Umbilical cord (tissue), 2 donors: Measurements from ENCODE around the gene THYN1. TPM values are rescaled to one million over a fixed set of nuclear protein-coding genes. Genes with fewer than 3 reads are reported as not detected.
"Not testable (repeated sequence)": the region's sequence is repeated elsewhere in the genome, so short reads cannot be mapped to it uniquely, and the experiment has no call there.

Experiments used
- DNase-seq: peaks from one replicate; pipeline ENCODE4 v3.0.0-alpha.2; 2015; ENCODE audit warnings: low spot score
- total RNA-seq: library from RNA; depleted of rRNA; stranded (reverse); fragments of >200 nt; gene quantifications from one replicate; pipeline ENCODE4 v1.2.3, GENCODE V29; 2014; ENCODE audit warnings: low replicate concordance; ENCODE audit not compliant: insufficient read depth

THYN1 gene
- total RNA-seq, 1 donor from 2014 or later: 40.2 TPM

- peak; percentile 11 for DNase-seq
These were observed 22.6 kb upstream of the THYN1 start, which contains the start of gene GLB1L3 for GRCh38 chr11:134275534-134276395. Gene GLB1L3, plus strand, starts transcription at chr11:134276379. Its CDS starts 362 bp downstream, at chr11:134276741.

GRCh38 chr11:134275188-134275533, 22.0 kb upstream of the THYN1 start:
- no peak for DNase-seq

GRCh38 chr11:134273317-134273712, 20.2 kb upstream of the THYN1 start:
- no peak for DNase-seq

GRCh38 chr11:134272381-134273316, 19.5 kb upstream of the THYN1 start:
- peak; percentile 83 for DNase-seq

GRCh38 chr11:134271978-134272377, 18.8 kb upstream of the THYN1 start:
- DNase-seq: no peak

- DNase-seq: no peak
These were observed 17.1 kb upstream of the THYN1 start for GRCh38 chr11:134270250-134270714.

GRCh38 chr11:134267966-134268365, 14.8 kb upstream of the THYN1 start:
- no peak for DNase-seq

GRCh38 chr11:134267461-134267860, 14.3 kb upstream of the THYN1 start:
- DNase-seq: no peak

GRCh38 chr11:134266841-134267251, 13.7 kb upstream of the THYN1 start:
- DNase-seq: peak; percentile 63

GRCh38 chr11:134266440-134266839, 13.3 kb upstream of the THYN1 start:
- DNase-seq: no peak

- DNase-seq: no peak
These were observed 12.0 kb upstream of the THYN1 start for GRCh38 chr11:134264966-134265764.

GRCh38 chr11:134261626-134262488, 8.7 kb upstream of the THYN1 start:
- no peak for DNase-seq

GRCh38 chr11:134260983-134261382, 7.8 kb upstream of the THYN1 start:
- DNase-seq: no peak

GRCh38 chr11:134260503-134260902, 7.4 kb upstream of the THYN1 start:
- no peak for DNase-seq

GRCh38 chr11:134258577-134258976, 5.4 kb upstream of the THYN1 start:
- no peak for DNase-seq

- DNase-seq: no peak
These were observed 3.9 kb upstream of the THYN1 start for GRCh38 chr11:134257101-134257500.

- not testable (repeated sequence) for DNase-seq
These were observed 2.0 kb upstream of the THYN1 start for GRCh38 chr11:134255184-134255561.

GRCh38 chr11:134254433-134255183, 1.5 kb upstream of the THYN1 start:
- no peak for DNase-seq

GRCh38 chr11:134252346-134253187, 585 bp downstream of the THYN1 start:
- no peak for DNase-seq
